ENCODE measurements around the gene BMP8B. TPM values are rescaled to one million over a fixed set of nuclear protein-coding genes. Genes with fewer than 3 reads are reported as not detected.
A peak's percentile ranks its signal among the peaks of the same experiment; 100 is the strongest.
"Not testable (repeated sequence)": the region's sequence is repeated elsewhere in the genome, so short reads cannot be mapped to it uniquely, and the experiment has no call there.

The BMP8B gene
- total RNA-seq, 1 donor from 2014 or later: 1.4 TPM

GRCh38 chr1:39799770-39800470 lies 11.3 kb upstream of the BMP8B start:
- CTCF ChIA-PET: interaction anchor here (0.8 to 2.2 kb wide), 8 partner anchors 10 to 193 kb away, joined by 3 to 15 read pairs (median 6); partner anchors contain the start of gene BMP8B
- DNase-seq (peak; percentile 64), ATAC-seq (ENCODE audit: low read depth) (peak; percentile 68)
- no peaks in the 10 kb centered on the region for H3K27me3 Mint-ChIP-seq
- H3K27ac Mint-ChIP-seq: peak overlapping the region; percentile 93
- peaks cover 2% of the 10 kb centered on the region for H3K36me3 Mint-ChIP-seq (ENCODE audit: low read depth)
- POLR2A ChIA-PET: interaction anchor here (0.9 to 2.6 kb wide), 4 partner anchors 11 to 194 kb away, joined by 5 to 35 read pairs (median 16); partner anchors contain the start of genes BMP8B and PPIE
- peaks cover 11% of the 10 kb centered on the region for H3K4me1 Mint-ChIP-seq
- intact Hi-C loops (cut with micrococcal nuclease): loop anchor here (1.0 kb wide), 4 partner anchors 11 to 194 kb away; partner anchors contain the start of gene PPIE
- no peak for TF ChIP-seq CTCF (IDR thresholded peaks at IDR 0.05)
- no peaks in the 10 kb centered on the region for H3K9me3 Mint-ChIP-seq
- peak overlapping the region; percentile 81 for H3K4me3 Mint-ChIP-seq

GRCh38 chr1:39798859-39799769 lies 10.4 kb upstream of the BMP8B start:
- H3K27ac Mint-ChIP-seq: peak overlapping the region; percentile 93
- TF ChIP-seq CTCF (IDR thresholded peaks at IDR 0.05): peak; percentile 19
- H3K4me3 Mint-ChIP-seq: peak overlapping the region; percentile 81
- ATAC-seq (ENCODE audit: low read depth) (peak; percentile 93), DNase-seq (peak; percentile 71)
- POLR2A ChIA-PET: interaction anchor here (0.6 to 2.6 kb wide), 11 partner anchors 10 to 240 kb away, joined by 3 to 35 read pairs (median 5); partner anchors contain the start of genes BMP8B and PPIE
- intact Hi-C loops (cut with micrococcal nuclease): loop anchor here (1.0 kb wide), 4 partner anchors 10 to 193 kb away; partner anchors contain the start of gene PPIE
- H3K36me3 Mint-ChIP-seq (ENCODE audit: low read depth); H3K9me3 Mint-ChIP-seq; H3K27me3 Mint-ChIP-seq: not testable (repeated sequence)
- CTCF ChIA-PET: interaction anchor here (1.0 to 2.2 kb wide), 4 partner anchors 10 to 193 kb away, joined by 3 to 15 read pairs (median 8); partner anchors contain the start of gene BMP8B
- H3K4me1 Mint-ChIP-seq: peaks cover 11% of the 10 kb centered on the region

GRCh38 chr1:39795651-39796050 lies 7.0 kb upstream of the BMP8B start:
- no peak for DNase-seq
- Mint-ChIP-seq H3K4me3 (no peak overlapping the region), H3K4me1 (peaks cover 21% of the 10 kb centered on the region), H3K27me3 (peaks cover 3% of the 10 kb centered on the region), H3K9me3 (no peaks in the 10 kb centered on the region), H3K36me3 (ENCODE audit: low read depth) (no peaks in the 10 kb centered on the region), H3K27ac (no peak overlapping the region)
- ChIA-PET CTCF (no interaction called here), POLR2A (no interaction called here)
- TF ChIP-seq CTCF (IDR thresholded peaks at IDR 0.05): no peak
- intact Hi-C loops (cut with micrococcal nuclease): no loop called here
- ATAC-seq (ENCODE audit: low read depth): no peak

- no peak for DNase-seq
- no peak for TF ChIP-seq CTCF (IDR thresholded peaks at IDR 0.05)
- no peak overlapping the region for H3K4me3 Mint-ChIP-seq
- ChIA-PET CTCF (no interaction called here), POLR2A (no interaction called here)
- H3K27me3 Mint-ChIP-seq: peaks cover 3% of the 10 kb centered on the region
- no peaks in the 10 kb centered on the region for H3K9me3 Mint-ChIP-seq
- intact Hi-C loops (cut with micrococcal nuclease): no loop called here
- no peak for ATAC-seq (ENCODE audit: low read depth)
- no peaks in the 10 kb centered on the region for H3K36me3 Mint-ChIP-seq (ENCODE audit: low read depth)
- peaks cover 19% of the 10 kb centered on the region for H3K4me1 Mint-ChIP-seq
- H3K27ac Mint-ChIP-seq: no peak overlapping the region
Measured at GRCh38 chr1:39791838-39792237, 3.2 kb upstream of the BMP8B start.
